GM19035 (cell line): ENCODE measurements around the gene DDX47.
"Not testable (repeated sequence)": the region's sequence is repeated elsewhere in the genome, so short reads cannot be mapped to it uniquely, and the experiment has no call there.

ENCODE experiments used
- ATAC-seq: cut with Tn5 transposase; IDR thresholded peaks from one replicate; pipeline ENCODE4 v1.9.1; 2021; ENCODE audit not compliant: unreplicated experiment

DDX47 gene

DNA sequence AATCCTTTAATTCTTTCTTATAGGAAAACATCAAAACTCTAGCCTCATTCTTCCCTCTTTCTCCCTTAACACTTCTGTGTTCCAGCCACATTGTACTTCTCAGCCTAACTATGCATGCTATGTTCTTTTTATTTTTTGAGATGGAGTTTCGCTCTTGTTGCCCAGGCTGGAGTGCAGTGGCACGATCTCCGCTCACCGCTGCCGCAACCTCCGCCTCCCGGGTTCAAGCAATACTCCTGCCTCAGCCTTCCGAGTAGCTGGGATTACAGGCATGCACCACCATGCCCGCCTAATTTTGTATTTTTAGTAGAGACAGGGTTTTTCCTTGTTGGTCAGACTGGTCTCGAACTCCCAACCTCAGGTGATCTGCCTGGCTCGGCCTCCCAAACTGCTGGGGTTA lies 7.2 kb downstream of the DDX47 start:
- ATAC-seq: not testable (repeated sequence)

- ATAC-seq: no peak
These were observed 8.8 kb downstream of the DDX47 start for GRCh38 chr12:12821975-12822374.

- ATAC-seq: no peak
These were observed 9.7 kb downstream of the DDX47 start for GRCh38 chr12:12822886-12823285.

GRCh38 chr12:12823300-12823699 lies 10.2 kb downstream of the DDX47 start:
- no peak for ATAC-seq

- no peak for ATAC-seq
These were observed 10.7 kb downstream of the DDX47 start for GRCh38 chr12:12823811-12824210.

GRCh38 chr12:12835378-12836146 lies 22.4 kb downstream of the DDX47 start:
- ATAC-seq: no peak

DNA sequence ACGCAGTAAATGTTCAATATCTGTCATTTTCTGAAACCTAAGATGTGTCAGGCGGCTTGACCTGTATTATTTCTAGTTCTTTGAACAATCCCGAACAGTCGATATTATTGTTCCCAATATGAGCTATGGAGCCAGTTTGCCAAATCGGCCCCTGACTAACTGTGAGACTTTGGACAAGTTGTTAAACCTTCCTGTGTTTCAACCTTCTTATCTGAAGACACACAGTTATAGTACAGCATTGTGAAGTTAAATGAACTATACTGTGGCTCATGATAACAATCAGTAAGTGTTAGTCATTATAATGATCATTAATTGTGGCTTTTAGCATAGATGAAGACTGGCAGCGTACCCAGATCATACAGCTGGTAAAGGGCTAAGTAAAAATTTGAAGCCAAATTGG lies 23.4 kb downstream of the DDX47 start:
- no peak for ATAC-seq

DNA sequence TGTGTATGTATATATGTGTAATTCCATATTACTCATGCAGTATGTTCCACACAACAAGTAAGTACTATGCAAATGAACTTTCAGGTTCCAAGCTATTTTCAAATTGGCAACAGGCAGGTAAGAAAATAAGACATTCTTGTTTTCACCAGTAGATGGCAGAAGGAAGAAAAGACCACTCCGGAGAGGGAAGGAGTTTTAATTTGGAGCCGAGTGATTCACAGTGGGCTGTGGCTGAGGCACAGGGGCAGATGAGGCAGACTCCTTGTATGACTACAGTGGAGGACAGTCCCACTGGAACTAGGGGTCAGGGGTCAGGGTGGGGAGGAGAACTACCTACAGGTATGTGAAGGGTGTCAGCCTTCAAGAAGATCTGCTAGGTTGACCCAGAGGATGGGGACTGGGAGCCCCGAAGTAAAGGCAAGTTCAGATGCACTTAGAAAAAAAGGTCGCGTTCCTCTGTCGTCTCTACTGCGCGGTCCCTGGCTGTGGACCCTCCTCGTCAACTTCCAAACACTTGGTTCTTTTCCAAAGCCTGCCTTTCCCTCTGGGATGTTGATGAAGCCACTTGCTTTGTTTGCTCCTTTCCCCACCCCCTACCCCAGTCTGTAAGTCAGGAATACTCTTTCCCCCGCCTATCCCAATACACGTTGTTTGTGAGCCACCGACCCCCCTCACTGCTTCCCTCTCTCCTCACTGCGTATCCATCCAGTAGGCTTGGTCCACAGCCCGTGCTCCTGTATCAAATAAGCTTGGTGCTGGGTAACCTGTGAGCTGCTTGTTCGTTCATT lies 24.1 kb downstream of the DDX47 start:
- peak; percentile 59 for ATAC-seq

- ATAC-seq: no peak
These were observed 24.6 kb downstream of the DDX47 start for GRCh38 chr12:12837813-12838153.

GRCh38 chr12:12839003-12839395 lies 25.9 kb downstream of the DDX47 start:
- no peak for ATAC-seq

- not testable (repeated sequence) for ATAC-seq
These were observed 26.3 kb downstream of the DDX47 start for GRCh38 chr12:12839439-12839838.

GRCh38 chr12:12839873-12840579 lies 26.9 kb downstream of the DDX47 start:
- no peak for ATAC-seq

- no peak for ATAC-seq
These were observed 27.4 kb downstream of the DDX47 start for GRCh38 chr12:12840580-12840899.

- ATAC-seq: not testable (repeated sequence)
These were observed 28.3 kb downstream of the DDX47 start for GRCh38 chr12:12841428-12841827.

DNA sequence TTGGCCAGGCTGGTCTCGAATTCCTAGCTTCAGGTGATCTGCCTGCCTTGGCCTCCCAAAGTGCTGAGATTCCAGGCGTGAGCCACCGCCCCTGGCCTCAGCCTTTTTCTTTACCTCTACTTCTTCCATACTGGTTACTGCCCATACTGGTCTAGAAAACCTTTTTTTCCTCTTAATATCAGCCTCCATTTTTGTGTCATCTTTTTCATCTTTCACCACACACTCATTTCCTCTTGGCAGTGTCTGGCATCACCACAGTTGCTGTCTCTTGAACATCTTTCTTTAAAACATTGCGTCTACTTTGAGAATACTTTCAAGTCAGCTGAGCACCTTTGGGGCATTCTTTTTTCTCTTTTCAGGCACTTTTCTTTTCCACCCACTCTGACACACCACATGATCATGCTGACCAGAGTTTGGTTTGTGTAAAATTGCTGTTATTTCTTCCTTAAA lies 32.7 kb downstream of the DDX47 start:
- ATAC-seq: no peak

DNA sequence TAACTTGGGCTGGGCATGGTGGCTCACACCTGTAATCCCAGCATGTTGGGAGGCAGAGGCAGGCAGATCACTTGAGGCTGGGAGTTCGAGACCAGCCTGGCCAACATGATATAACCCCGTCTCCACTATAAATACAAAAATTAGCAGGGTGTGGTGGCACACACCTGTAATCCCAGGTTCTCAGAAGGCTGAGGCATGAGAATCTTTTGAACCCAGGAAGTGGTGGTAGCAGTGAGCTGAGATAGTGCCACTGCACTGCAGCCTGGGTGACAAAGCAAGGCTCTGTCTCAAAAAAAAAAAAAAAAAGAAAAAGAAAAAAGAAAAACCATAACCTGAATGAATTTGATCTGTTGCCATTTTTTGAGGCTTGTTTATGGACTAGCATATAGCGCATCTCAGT lies 33.6 kb downstream of the DDX47 start:
- not testable (repeated sequence) for ATAC-seq

DNA sequence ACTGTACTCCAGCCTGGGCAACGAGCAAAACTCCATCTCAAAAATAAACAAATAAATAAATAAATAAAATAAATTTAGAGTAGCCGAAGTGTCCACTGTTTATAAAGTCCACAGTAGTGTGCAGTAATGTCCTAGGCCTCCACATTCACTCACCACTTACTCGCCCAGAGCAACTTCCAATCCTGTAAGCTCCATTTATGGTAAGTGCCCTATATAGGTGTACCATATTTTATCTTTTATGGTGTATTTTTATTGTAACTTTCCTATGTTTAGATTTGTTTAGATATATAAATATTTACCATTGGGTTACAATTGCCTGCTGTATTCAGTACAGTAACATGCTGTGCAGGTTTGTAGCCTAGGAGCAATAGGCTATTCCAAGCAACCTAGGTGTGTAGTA lies 40.3 kb downstream of the DDX47 start:
- no peak for ATAC-seq

GRCh38 chr12:12859690-12860089 lies 46.5 kb downstream of the DDX47 start:
- ATAC-seq: no peak

- ATAC-seq: no peak
These were observed 51.1 kb downstream of the DDX47 start for GRCh38 chr12:12864243-12864642.

DNA sequence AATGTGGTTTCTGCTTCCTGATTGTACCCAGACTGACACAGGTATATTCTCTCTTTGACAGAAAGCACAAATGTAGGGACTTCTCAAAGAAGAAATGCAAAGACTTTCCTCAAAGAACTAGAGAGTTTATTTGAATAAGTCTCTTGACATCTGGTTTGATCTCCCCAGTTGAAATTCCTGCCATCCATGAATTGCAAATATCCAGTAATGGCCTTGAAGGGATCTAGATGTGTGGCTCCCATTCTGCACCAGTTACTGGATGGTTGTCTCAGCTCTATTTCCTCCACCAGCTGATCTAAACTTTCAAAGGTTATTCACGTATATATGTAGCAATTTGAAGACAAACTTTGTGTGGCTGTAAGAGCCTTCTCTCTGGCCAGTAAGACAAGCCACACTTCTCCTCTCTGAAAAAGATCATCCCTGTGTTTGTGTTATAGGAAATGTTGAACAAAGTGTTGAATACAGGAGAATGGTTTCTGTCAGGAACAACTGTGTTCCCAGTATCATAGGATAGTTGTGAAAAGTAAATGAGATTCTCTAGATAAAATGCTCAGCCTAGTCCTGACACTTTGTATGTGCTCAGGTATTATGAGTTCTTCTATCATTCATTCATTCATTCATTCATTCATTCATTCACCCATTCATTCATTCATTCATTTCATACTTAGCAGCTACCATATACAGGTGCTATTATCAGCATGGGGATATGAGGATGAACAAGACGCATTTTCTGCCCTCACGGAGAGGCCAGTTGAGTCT lies 55.5 kb downstream of the DDX47 start:
- no peak for ATAC-seq

- no peak for ATAC-seq
These were observed 57.3 kb downstream of the DDX47 start for GRCh38 chr12:12870465-12870864.
